GM19372 (cell line): Measurements from ENCODE around the gene CHTF8.
"Not testable (repeated sequence)": the region's sequence is repeated elsewhere in the genome, so short reads cannot be mapped to it uniquely, and the experiment has no call there.

ENCODE experiments used
- ATAC-seq: cut with Tn5 transposase; IDR thresholded peaks from one replicate; pipeline ENCODE4 v1.9.1; 2021; ENCODE audit warnings: mild to moderate bottlenecking, low read depth, moderate library complexity; ENCODE audit not compliant: unreplicated experiment

The CHTF8 gene

GRCh38 chr16:69132424-69133252 lies at the start of gene CHTF8, which contains the start of gene UTP4:
Gene CHTF8 (minus strand): TSS chr16:69132588. CDS start chr16:69121458, 11,130 bp downstream.
Gene UTP4 (plus strand): TSS chr16:69132649. CDS start chr16:69133460, 811 bp downstream.
- ATAC-seq: peak; percentile 91

DNA sequence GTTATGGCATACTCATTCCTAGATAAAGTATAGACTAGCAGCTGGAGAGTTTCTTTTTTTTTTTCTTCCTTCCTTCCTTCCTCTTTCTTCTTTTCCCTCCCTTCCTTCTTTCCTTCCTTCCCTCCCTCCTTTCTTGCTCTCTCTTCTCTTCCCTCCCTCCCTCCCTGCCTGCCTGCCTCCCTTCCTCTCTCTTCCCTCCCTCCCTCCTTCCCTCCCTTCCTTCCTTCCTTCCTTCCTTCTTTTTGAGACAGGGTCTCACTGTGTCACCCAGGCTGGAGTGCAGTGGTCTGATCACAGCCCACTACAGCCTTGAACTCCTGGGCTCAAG lies 47.6 kb upstream of the CHTF8 start:
- ATAC-seq: no peak

DNA sequence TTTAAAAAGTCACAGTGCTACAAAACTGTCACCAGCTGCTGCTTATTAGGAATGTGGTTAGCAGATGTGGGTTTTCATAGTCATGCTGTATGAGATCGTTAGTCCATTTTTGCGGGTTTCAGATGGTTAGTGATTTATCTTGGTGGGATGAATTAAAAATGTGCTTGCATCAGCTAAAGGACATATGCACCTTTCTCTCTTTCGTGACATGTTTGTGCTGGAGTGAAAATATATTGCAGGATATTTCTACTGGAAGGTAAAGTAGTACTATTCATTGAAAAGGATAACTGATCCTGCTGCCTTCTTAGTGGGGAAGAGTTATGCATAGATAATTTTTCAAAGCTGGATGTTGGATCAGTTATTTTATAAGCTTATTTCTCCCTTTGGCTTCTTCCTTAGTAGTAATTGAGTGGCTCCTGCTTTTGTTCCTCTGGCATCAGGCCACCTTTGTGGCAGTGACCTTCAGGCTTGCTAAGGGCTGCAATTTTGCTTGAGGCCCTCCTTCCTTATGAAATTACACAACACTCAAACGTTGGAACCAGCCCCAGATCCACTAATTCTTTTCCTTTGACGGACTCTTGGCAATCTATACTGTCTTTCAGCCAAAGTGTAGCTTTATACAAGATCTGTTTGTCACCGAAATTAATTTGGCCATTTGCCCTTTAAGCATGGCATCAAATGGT lies 47.1 kb upstream of the CHTF8 start:
- no peak for ATAC-seq

DNA sequence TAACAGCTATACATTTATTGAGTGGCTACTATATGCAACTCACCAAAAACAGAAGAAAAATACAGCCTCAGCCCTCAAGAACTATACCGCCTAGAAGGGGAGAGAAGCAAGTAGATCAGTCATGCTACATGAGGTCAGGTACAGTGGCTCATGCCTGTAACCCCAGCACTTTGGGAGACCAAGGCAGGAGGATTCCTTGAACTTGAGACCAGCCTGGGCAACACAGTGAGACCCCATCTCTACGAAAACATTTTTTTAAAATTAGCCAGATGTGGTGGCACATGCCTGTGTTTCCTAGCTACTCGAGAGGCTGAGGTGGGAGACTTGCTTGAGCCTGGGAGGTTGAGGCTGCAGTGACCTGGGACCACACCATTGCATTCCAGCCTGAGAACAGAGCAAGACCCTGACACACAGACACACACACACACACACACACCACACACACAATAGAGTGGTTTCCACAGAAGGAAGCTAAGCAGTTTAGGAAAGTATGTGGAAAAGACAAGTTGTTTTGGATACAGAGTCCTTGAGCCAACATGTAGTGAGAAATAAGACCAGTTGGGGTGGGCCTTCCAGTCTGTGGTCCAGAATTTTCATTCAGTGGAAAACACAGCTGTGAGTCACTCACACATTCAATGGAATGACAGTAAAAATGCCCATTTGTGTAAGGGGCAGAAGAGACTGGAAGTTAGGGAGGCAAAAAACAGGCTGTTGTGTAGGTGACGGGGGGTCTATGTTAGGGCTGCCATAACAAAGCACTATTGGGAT lies 43.8 kb upstream of the CHTF8 start:
- ATAC-seq: no peak

DNA sequence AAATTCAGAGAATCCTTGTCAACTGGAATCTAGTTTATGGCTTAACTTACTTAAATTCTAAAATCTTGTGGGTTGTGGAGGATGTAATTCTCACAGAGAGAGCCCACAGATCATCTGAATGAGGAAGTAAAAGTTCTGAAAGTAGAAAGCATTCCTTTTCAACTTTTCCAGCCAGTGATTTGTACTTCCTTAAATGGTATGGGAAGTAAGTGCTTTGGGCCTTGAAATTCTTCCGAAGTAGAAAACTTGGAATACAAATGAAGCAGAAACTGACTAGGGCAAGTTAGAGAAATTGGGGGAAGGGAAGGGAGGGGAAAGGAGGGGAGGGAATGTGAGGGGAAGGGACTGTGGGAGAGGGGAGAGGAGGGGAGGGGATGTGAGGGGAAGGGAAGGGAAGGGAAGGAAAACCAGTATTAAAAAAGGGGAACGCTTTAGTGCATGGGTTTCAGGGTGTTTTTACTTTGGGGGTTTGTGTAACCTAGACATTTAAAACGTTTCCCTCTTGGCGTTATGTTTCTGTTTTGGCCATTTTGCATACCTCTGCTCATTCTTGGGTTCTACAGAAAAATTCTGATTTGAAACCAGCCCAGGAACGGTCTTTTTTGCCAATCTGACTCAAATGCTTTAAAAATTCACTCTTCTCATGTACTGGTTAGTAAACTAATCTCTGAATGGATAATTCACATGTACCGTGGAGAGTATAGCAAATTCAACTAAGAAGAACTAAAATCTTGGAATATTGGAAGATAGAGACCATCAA lies 39.1 kb upstream of the CHTF8 start:
- no peak for ATAC-seq

- no peak for ATAC-seq
Measured at GRCh38 chr16:69169607-69170352, 37.4 kb upstream of the CHTF8 start.

- ATAC-seq: no peak
Measured at GRCh38 chr16:69169051-69169450, 36.7 kb upstream of the CHTF8 start.

DNA sequence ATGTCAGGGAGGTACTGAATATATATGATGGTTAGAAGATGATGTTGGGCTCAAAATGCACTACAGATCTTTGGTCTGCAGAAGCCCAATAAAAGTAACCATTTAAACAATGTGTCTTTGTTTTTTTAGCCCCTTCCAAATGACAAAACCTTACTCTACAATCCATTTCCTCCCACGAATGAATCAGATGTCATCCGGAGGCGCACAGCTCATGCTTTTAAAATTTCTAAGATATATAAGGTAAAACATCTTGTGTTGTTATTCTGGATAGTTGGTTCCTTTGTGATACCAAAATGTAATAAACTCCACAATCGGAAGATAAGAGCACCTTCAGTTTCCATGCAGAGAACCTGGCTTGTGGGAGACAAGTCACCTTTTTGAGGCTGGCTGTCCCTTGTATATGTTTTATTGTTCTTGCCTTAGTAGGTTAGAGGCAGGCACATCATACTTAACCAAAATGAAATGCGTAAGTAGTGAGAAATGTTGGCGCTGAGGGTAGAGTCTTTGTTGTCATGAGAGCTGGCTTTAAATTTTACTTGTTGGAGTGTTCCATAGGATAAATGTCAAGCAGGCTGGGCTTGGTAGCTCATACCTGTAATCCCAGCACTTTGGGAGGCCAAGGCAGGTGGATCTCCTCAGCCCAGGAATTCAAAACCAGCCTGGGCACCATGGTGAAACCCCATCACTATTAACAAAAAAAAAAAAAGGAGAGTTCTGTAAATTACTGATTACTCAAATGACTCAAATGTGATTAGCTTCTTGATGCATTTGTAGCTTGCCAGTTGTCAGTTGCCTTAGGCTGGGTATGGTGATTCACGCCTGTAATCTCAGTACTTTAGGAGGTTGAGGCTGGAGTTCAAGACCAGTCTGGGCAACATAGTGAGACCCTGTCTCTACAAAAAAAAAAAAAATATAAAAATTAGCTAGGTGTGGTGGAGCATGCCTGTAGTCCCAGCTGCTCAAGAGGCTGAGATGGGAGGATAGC lies 34.9 kb upstream of the CHTF8 start:
- no peak for ATAC-seq

DNA sequence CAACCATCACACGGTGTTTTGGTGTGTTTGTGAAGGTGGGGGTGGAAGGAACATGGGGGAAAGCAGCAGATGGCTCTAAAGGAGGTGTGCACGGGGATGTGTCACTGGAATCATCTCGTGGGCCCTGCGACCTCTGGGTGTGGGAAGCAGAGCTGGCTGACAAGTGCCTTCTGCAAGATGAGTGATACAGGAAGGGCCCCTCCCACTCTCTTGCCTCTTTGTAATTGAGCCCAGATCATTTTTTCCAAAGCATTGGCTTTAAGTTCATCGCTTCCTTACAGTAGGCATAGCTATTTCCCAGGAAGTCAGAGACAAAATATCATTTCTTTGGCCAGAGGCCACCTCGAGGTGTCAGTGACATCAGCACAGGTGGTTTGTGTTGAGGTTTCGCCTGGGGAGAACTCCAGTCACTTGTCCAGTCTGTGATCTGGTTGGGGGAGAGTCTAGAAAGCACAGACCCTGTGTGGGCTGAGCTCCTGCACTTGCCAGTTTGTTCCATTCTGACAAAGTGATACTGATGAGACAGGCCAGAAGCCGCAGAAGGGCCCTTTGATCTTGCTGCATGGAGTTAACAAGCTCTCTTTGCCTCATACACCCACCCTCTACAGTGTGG lies 33.9 kb upstream of the CHTF8 start:
- ATAC-seq: no peak

- no peak for ATAC-seq
Measured at GRCh38 chr16:69165584-69165983, 33.2 kb upstream of the CHTF8 start.

- no peak for ATAC-seq
Measured at GRCh38 chr16:69160192-69160591, 27.8 kb upstream of the CHTF8 start.

DNA sequence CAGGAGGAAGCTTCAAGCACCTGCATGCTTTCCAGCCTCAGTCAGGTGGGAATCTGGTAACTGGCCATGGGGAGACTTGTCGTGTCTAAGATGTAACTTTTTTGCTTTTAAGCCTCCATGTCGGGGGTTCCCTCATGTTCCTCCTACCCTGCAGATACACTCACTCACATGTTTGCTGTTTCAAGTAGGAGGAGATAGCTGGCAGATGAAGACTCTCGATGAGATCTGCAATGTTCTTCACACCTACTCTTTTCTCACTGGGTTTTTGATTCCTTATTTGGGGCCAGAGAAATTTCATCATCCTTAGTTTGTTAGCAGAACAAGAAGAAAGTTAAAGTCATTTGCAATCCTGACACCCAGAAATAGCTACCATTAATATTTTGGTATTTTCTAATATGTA lies 24.8 kb upstream of the CHTF8 start:
- no peak for ATAC-seq

- no peak for ATAC-seq
Measured at GRCh38 chr16:69150146-69150865, 17.9 kb upstream of the CHTF8 start.

DNA sequence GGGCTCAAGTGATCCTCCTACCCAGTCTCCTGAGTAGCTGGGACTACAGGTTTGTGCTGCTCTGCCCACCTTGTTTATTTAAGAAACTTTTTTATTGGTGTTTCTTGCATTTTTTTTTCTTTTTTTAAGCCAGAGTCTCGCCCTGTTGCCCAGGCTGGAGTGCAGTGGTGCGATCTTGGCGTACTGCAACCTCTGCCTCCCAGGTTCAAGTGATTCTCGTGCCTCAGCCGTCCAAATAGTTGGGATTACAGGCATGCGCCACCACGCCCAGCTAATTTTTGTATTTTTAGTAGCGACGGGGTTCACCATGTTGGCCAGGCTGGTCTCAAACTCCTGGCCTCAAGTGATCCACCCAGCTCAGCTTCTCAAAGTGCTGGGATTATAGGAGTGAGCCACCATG lies 17.2 kb upstream of the CHTF8 start:
- not testable (repeated sequence) for ATAC-seq

- no peak for ATAC-seq
Measured at GRCh38 chr16:69145658-69146057, 13.3 kb upstream of the CHTF8 start.

- ATAC-seq: no peak
Measured at GRCh38 chr16:69143116-69143515, 10.7 kb upstream of the CHTF8 start.

DNA sequence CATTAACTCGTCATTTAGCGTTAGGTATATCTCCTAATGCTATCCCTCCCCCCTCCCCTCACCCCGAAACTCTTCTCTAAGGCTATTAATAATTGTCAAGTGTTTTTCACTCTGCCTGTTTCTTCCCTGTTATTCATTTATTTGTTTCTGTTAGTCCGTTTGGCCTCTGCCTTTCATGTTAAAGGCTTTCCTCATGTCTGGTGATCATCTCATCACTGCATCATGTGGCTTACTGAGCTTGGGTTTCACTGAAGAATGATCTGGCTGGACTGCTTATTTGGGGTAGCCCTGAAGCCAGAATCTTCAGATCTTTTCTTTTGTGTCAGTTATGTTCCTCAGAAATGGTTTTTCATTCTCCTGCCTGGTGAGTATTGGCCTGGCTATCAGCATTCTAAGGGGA lies 9.5 kb upstream of the CHTF8 start:
- ATAC-seq: no peak

GRCh38 chr16:69141014-69141413 lies 8.6 kb upstream of the CHTF8 start:
- no peak for ATAC-seq
